Brain pericyte (primary cell): ENCODE results near the gene ARFGEF2.

Experiments
- DNase-seq: peaks from one replicate; pipeline ENCODE4 v3.0.0-alpha.2; 2012; ENCODE audit warnings: low read depth, low spot score

ARFGEF2 gene

GRCh38 chr20:48898896-48899530, 22.5 kb upstream of the ARFGEF2 start:
- DNase-seq: no peak

- no peak for DNase-seq
Observed at GRCh38 chr20:48899881-48900280, 21.6 kb upstream of the ARFGEF2 start.

GRCh38 chr20:48901326-48901725, 20.2 kb upstream of the ARFGEF2 start:
- no peak for DNase-seq

GRCh38 chr20:48903705-48904104, 17.8 kb upstream of the ARFGEF2 start:
- no peak for DNase-seq

- DNase-seq: peak; percentile 37
Observed at GRCh38 chr20:48904566-48905296, 16.8 kb upstream of the ARFGEF2 start.

- no peak for DNase-seq
Observed at GRCh38 chr20:48905297-48905647, 16.2 kb upstream of the ARFGEF2 start.

- DNase-seq: no peak
Observed at GRCh38 chr20:48906221-48906877, 15.2 kb upstream of the ARFGEF2 start.

GRCh38 chr20:48908656-48909319, 12.7 kb upstream of the ARFGEF2 start:
- DNase-seq: peak; percentile 47

- no peak for DNase-seq
Observed at GRCh38 chr20:48909910-48910309, 11.6 kb upstream of the ARFGEF2 start.

- DNase-seq: no peak
Observed at GRCh38 chr20:48910347-48910781, 11.1 kb upstream of the ARFGEF2 start.

- DNase-seq: no peak
Observed at GRCh38 chr20:48912065-48912464, 9.4 kb upstream of the ARFGEF2 start.

GRCh38 chr20:48916699-48917098, 4.8 kb upstream of the ARFGEF2 start:
- no peak for DNase-seq

GRCh38 chr20:48919336-48919881, 2.1 kb upstream of the ARFGEF2 start:
- no peak for DNase-seq

- no peak for DNase-seq
Observed at GRCh38 chr20:48919882-48920526, 1.5 kb upstream of the ARFGEF2 start.

GRCh38 chr20:48920527-48921167, 864 bp upstream of the ARFGEF2 start:
- no peak for DNase-seq

- no peak for DNase-seq
Observed at GRCh38 chr20:48921883-48922820, 641 bp downstream of the ARFGEF2 start.

- DNase-seq: no peak
Observed at GRCh38 chr20:48923149-48923718, 1.7 kb downstream of the ARFGEF2 start.

- DNase-seq: no peak
Observed at GRCh38 chr20:48924756-48925109, 3.2 kb downstream of the ARFGEF2 start.

- no peak for DNase-seq
Observed at GRCh38 chr20:48926267-48926666, 4.8 kb downstream of the ARFGEF2 start.

- DNase-seq: no peak
Observed at GRCh38 chr20:48926821-48927220, 5.3 kb downstream of the ARFGEF2 start.
